ENCODE results near the gene STING1. TPM values are rescaled to one million over a fixed set of nuclear protein-coding genes. Genes with fewer than 3 reads are reported as not detected.

The STING1 gene
- total and polyA plus RNA-seq, 2 of the 13 experiments (the other 11 are each of a cell fraction or from before 2014, with no cell fraction given): 1.3 to 4.4 TPM

- WGBS (ENCODE audit: low lambda C conversion rate): 44% methylated on average over 2 of the region's 2 CpGs
- peak overlapping the region; percentile 46 for H3K4me2 ChIP-seq (ENCODE audit: low read depth, low read length)
- H3K27me3 ChIP-seq (ENCODE audit: control insufficient read depth in 1 of 2, insufficient read depth in 2 of 2, low read length in 2 of 2): peaks cover 4 to 22% of the 10 kb centered on the region in 2 experiments; a peak in 4 of 5 replicates
- BruUV-seq (replicated peaks): no TSS peak
- ChIA-PET POLR2A (no interaction called here), CTCF (ENCODE audit: low intra/inter-chr PET ratio, low total read pairs) (no interaction called here)
- no peak for ATAC-seq
- H3K4me3 ChIP-seq (replicated peaks in 1 of 3; ENCODE audit: insufficient read depth in 1 of 3, low read depth in 2 of 3, low read length in 3 of 3): no peak overlapping the region
- H3K27ac ChIP-seq (ENCODE audit: extremely low read length, insufficient read depth, low read length): no peak overlapping the region
- no peaks in the 10 kb centered on the region for H3K9me3 ChIP-seq (ENCODE audit: low read length)
- intact Hi-C loops (cut with micrococcal nuclease; ENCODE audit: unreplicated experiment): no loop called here
- H4K20me1 ChIP-seq (ENCODE audit: insufficient read depth, low read length): no peaks in the 10 kb centered on the region
- H3K9ac ChIP-seq (ENCODE audit: insufficient read depth, low read depth, low read length): no peak overlapping the region
- no peak for DNase-seq (ENCODE audit: low spot score)
- no peak for FAIRE-seq
- TF ChIP-seq MAFK (conservative IDR thresholded peaks at IDR 0.05 in 1 of 2, IDR thresholded peaks at IDR 0.05 in 1 of 2; ENCODE audit: low read length in 2 of 2) (no peak), ZNF333 (CRISPR knock-in tag; IDR thresholded peaks at IDR 0.05; ENCODE audit: borderline replicate concordance) (no peak), PHB2 (IDR thresholded peaks at IDR 0.05; ENCODE audit: partially characterized antibody) (no peak), MYNN (CRISPR knock-in tag; IDR thresholded peaks at IDR 0.05; ENCODE audit: low read depth) (no peak), SMYD3 (CRISPR knock-in tag; IDR thresholded peaks at IDR 0.05) (no peak), CEBPB (IDR thresholded peaks at IDR 0.05; ENCODE audit: borderline replicate concordance, low read depth, low read length) (no peak)
- TF ChIP-seq, protein P1, sequence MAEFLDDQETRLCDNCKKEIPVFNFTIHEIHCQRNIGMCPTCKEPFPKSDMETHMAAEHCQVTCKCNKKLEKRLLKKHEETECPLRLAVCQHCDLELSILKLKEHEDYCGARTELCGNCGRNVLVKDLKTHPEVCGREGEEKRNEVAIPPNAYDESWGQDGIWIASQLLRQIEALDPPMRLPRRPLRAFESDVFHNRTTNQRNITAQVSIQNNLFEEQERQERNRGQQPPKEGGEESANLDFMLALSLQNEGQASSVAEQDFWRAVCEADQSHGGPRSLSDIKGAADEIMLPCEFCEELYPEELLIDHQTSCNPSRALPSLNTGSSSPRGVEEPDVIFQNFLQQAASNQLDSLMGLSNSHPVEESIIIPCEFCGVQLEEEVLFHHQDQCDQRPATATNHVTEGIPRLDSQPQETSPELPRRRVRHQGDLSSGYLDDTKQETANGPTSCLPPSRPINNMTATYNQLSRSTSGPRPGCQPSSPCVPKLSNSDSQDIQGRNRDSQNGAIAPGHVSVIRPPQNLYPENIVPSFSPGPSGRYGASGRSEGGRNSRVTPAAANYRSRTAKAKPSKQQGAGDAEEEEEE (CRISPR knock-in tag; IDR thresholded peaks at IDR 0.05; ENCODE audit: borderline replicate concordance): no peak
- no peaks in the 10 kb centered on the region for H3K36me3 ChIP-seq (replicated peaks in 1 of 2; ENCODE audit: control insufficient read depth in 1 of 2, insufficient read depth in 2 of 2, low read length in 2 of 2)
- no peaks in the 10 kb centered on the region for H3K79me2 ChIP-seq (ENCODE audit: insufficient read depth, low read length)
- H3K4me1 ChIP-seq (ENCODE audit: insufficient read depth, low read length): peaks cover 22% of the 10 kb centered on the region
- H2AFZ ChIP-seq (ENCODE audit: low read length): no peak overlapping the region
- in situ Hi-C loops (cut with HindIII; ENCODE audit: extremely low pct_ligation_motif_present, low pct_unique_long_range_greater_than_20kb): no loop called here
These were observed 9.0 kb downstream of the STING1 start for GRCh38 chr5:139473565-139473964.

DNA sequence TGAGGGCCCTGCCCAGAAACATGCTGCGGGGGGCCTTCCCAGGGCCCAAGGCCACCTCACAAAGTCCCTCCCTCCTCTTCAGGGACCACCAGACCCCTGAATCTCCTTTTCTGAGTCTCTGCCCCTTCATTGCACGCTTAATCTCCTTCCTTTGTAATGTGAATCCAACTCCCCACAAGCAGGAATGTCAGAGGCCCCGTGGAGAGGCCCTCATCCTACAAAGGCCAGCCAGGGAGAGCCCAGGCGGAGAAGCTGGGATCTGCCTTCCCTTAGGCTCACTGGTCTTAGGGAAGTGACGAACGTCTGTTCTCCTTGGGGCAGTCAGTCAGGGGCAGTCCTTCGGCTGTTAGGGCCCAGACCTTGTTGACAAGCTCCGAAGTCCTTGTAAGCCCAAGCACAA is 9.5 kb downstream of the STING1 start:
- Histone ChIP-seq H3K4me1 (ENCODE audit: insufficient read depth, low read length) (peaks cover 26% of the 10 kb centered on the region), H2AFZ (ENCODE audit: low read length) (no peak overlapping the region), H3K4me3 (replicated peaks in 1 of 3; ENCODE audit: insufficient read depth in 1 of 3, low read depth in 2 of 3, low read length in 3 of 3) (no peak overlapping the region), H3K9me3 (ENCODE audit: low read length) (no peaks in the 10 kb centered on the region), H4K20me1 (ENCODE audit: insufficient read depth, low read length) (no peaks in the 10 kb centered on the region), H3K79me2 (ENCODE audit: insufficient read depth, low read length) (no peaks in the 10 kb centered on the region), H3K36me3 (replicated peaks in 1 of 2; ENCODE audit: control insufficient read depth in 1 of 2, insufficient read depth in 2 of 2, low read length in 2 of 2) (no peaks in the 10 kb centered on the region), H3K4me2 (ENCODE audit: low read depth, low read length) (peak overlapping the region; percentile 46), H3K9ac (ENCODE audit: insufficient read depth, low read depth, low read length) (no peak overlapping the region), H3K27ac (ENCODE audit: extremely low read length, insufficient read depth, low read length) (no peak overlapping the region), H3K27me3 (ENCODE audit: control insufficient read depth in 1 of 2, insufficient read depth in 2 of 2, low read length in 2 of 2) (peaks cover 6 to 22% of the 10 kb centered on the region in 2 experiments; a peak in 4 of 5 replicates)
- ATAC-seq: peak; percentile 34
- CTCF ChIA-PET (ENCODE audit: low intra/inter-chr PET ratio, low total read pairs): no interaction called here
- in situ Hi-C loops (cut with HindIII; ENCODE audit: extremely low pct_ligation_motif_present, low pct_unique_long_range_greater_than_20kb): no loop called here
- 18% methylated on average over 6 of the region's 8 CpGs for WGBS (ENCODE audit: low lambda C conversion rate)
- no peak for FAIRE-seq
- intact Hi-C loops (cut with micrococcal nuclease; ENCODE audit: unreplicated experiment): no loop called here
- POLR2A ChIA-PET: interaction anchor here (1.5 kb wide), 1 partner anchor 30 kb away, joined by 4 read pairs; no protein-coding TSS in a partner anchor
- DNase-seq (ENCODE audit: low spot score): no peak
- no TSS peak for BruUV-seq (replicated peaks)
- no peak for TF ChIP-seq ZNF326 (CRISPR knock-in tag; IDR thresholded peaks at IDR 0.05; ENCODE audit: borderline replicate concordance)

All from HepG2 (cell line).